ENCODE data around the gene HMGN4. TPM values are rescaled to one million over a fixed set of nuclear protein-coding genes. Genes with fewer than 3 reads are reported as not detected.
"Not testable (repeated sequence)": the region's sequence is repeated elsewhere in the genome, so short reads cannot be mapped to it uniquely, and the experiment has no call there.

HMGN4 gene
- total and polyA plus RNA-seq, 2 donors from 2014 or later = 49.3 to 72.7 TPM

DNA sequence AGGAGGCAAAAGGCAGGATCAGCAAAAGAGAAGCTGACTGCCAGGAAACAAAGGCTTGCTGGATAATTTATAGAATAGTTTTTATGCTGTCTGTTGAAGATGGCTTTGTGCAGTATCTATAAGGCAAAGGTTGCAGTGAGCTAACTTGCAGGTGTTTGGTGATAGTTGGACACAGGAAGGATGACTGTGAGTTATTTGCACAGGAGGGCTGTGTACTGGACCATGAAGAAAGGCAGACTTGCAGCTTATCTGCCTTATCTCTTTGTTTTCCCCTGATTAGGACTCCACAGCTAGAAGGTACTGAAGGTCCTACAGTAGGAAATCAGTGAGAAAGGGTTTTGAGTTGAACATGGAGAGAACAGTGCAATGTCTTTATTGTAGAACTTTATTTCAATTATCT, 36.0 kb upstream of the HMGN4 start:
- FAIRE-seq = no peak
- Histone ChIP-seq H3K9me3 (ENCODE audit: control insufficient read depth in 2 of 3, insufficient read depth in 1 of 3, low read length in 3 of 3) (no peaks in the 10 kb centered on the region), H3K4me1 (ENCODE audit: control insufficient read depth in 2 of 3, insufficient read depth in 2 of 3, low read depth in 1 of 3, low read length in 3 of 3) (peaks cover 0 to 5% (median 0%) of the 10 kb centered on the region in 3 donors), H3K4me3 (ENCODE audit: low read length in 3 of 3) (peak overlapping the region in 1 of 3 donors; percentile 40), H3K9ac (ENCODE audit: low read length in 3 of 3) (no peak overlapping the region), H3K27me3 (ENCODE audit: control insufficient read depth, insufficient read depth, low read length) (peaks cover 11% of the 10 kb centered on the region), H3K27ac (ENCODE audit: low read depth in 2 of 2, low read length in 2 of 2) (no peak overlapping the region), H3K36me3 (ENCODE audit: control insufficient read depth in 2 of 3, insufficient read depth in 3 of 3, low read length in 3 of 3) (no peaks in the 10 kb centered on the region)
- peak in 3 of 5 donors; percentile 11 to 53 (median 48) for DNase-seq
- intact Hi-C loops (cut with DNase I) = no loop called here
- TF ChIP-seq, protein P1, sequence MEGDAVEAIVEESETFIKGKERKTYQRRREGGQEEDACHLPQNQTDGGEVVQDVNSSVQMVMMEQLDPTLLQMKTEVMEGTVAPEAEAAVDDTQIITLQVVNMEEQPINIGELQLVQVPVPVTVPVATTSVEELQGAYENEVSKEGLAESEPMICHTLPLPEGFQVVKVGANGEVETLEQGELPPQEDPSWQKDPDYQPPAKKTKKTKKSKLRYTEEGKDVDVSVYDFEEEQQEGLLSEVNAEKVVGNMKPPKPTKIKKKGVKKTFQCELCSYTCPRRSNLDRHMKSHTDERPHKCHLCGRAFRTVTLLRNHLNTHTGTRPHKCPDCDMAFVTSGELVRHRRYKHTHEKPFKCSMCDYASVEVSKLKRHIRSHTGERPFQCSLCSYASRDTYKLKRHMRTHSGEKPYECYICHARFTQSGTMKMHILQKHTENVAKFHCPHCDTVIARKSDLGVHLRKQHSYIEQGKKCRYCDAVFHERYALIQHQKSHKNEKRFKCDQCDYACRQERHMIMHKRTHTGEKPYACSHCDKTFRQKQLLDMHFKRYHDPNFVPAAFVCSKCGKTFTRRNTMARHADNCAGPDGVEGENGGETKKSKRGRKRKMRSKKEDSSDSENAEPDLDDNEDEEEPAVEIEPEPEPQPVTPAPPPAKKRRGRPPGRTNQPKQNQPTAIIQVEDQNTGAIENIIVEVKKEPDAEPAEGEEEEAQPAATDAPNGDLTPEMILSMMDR (IDR thresholded peaks at IDR 0.05; ENCODE audit: borderline replicate concordance, extremely low read depth, insufficient read depth) = no peak

GRCh38 chr6:26502626-26503025, 35.5 kb upstream of the HMGN4 start:
- no peak overlapping the region for H3K9ac ChIP-seq (ENCODE audit: low read length in 3 of 3)
- FAIRE-seq (no peak), DNase-seq (no peak)
- peaks cover 0 to 5% (median 0%) of the 10 kb centered on the region in 3 donors for H3K4me1 ChIP-seq (ENCODE audit: control insufficient read depth in 2 of 3, insufficient read depth in 2 of 3, low read depth in 1 of 3, low read length in 3 of 3)
- no peak overlapping the region for H3K27ac ChIP-seq (ENCODE audit: low read depth in 2 of 2, low read length in 2 of 2)
- no peaks in the 10 kb centered on the region for H3K9me3 ChIP-seq (ENCODE audit: control insufficient read depth in 2 of 3, insufficient read depth in 1 of 3, low read length in 3 of 3)
- no peak overlapping the region for H3K4me3 ChIP-seq (ENCODE audit: low read length in 3 of 3)
- H3K36me3 ChIP-seq (ENCODE audit: control insufficient read depth in 2 of 3, insufficient read depth in 3 of 3, low read length in 3 of 3) = no peaks in the 10 kb centered on the region
- TF ChIP-seq, protein P1 (IDR thresholded peaks at IDR 0.05; ENCODE audit: borderline replicate concordance, extremely low read depth, insufficient read depth) = no peak
- peaks cover 11% of the 10 kb centered on the region for H3K27me3 ChIP-seq (ENCODE audit: control insufficient read depth, insufficient read depth, low read length)
- intact Hi-C loops (cut with DNase I) = no loop called here

DNA sequence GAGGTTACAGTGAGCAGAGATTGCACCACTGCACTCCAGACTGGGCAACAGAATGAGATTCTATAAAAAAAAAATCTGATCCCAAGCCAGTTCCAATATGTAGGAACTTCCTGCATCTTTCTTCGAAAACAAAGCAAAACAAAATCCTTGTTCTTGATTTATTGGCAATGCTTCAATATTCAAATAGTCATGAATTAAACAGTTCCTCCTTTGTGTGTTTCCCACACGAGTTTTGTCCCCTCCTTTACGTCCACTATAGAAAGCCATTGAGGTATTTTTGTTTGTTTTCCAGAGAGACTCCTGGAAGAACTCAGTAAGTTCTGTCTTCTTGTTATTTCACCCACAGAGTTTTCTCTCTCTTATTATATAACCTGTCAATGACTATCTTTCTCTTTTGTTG, 30.5 kb upstream of the HMGN4 start:
- Histone ChIP-seq H3K4me3 (ENCODE audit: low read length in 3 of 3) (no peak overlapping the region), H3K27ac (ENCODE audit: low read depth in 2 of 2, low read length in 2 of 2) (no peak overlapping the region), H3K9ac (ENCODE audit: low read length in 3 of 3) (no peak overlapping the region), H3K4me1 (ENCODE audit: control insufficient read depth in 2 of 3, insufficient read depth in 2 of 3, low read depth in 1 of 3, low read length in 3 of 3) (no peaks in the 10 kb centered on the region), H3K9me3 (ENCODE audit: control insufficient read depth in 2 of 3, insufficient read depth in 1 of 3, low read length in 3 of 3) (no peaks in the 10 kb centered on the region), H3K36me3 (ENCODE audit: control insufficient read depth in 2 of 3, insufficient read depth in 3 of 3, low read length in 3 of 3) (no peaks in the 10 kb centered on the region), H3K27me3 (ENCODE audit: control insufficient read depth, insufficient read depth, low read length) (peaks cover under 1% of the 10 kb centered on the region)
- no peak for DNase-seq
- intact Hi-C loops (cut with DNase I) = no loop called here
- TF ChIP-seq, protein P1 (IDR thresholded peaks at IDR 0.05; ENCODE audit: borderline replicate concordance, extremely low read depth, insufficient read depth) = no peak
- FAIRE-seq = no peak

DNA sequence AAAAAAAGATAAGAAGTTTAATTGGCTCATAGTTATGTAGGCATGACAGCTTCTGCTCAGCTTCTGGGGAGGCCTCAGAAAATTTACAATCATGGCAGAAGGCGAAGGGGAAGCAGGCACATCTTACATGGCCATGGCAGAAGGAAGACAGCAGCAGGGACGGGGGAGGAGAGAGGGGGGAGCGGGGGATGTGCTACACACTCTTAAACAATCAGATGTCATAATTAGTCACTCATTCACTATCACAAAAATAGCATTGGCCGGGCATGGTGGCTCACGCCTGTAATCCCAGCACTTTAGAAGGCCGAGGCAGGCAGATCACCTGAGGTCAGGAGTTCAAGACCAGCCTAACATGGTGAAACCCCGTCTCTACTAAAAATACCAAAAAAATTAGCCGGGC, 27.1 kb upstream of the HMGN4 start:
- H3K27me3 ChIP-seq (ENCODE audit: control insufficient read depth, insufficient read depth, low read length); H3K4me1 ChIP-seq (ENCODE audit: control insufficient read depth in 2 of 3, insufficient read depth in 2 of 3, low read depth in 1 of 3, low read length in 3 of 3); H3K36me3 ChIP-seq (ENCODE audit: control insufficient read depth in 2 of 3, insufficient read depth in 3 of 3, low read length in 3 of 3); intact Hi-C loops (cut with DNase I); H3K9me3 ChIP-seq (ENCODE audit: control insufficient read depth in 2 of 3, insufficient read depth in 1 of 3, low read length in 3 of 3); H3K27ac ChIP-seq (ENCODE audit: low read depth in 2 of 2, low read length in 2 of 2); H3K4me3 ChIP-seq (ENCODE audit: low read length in 3 of 3); FAIRE-seq; DNase-seq; H3K9ac ChIP-seq (ENCODE audit: low read length in 3 of 3): not testable (repeated sequence)

All from kidney (tissue), 14 donors.